B cell (primary cell): Measurements from ENCODE around the gene WDFY4.

ENCODE experiments used
- EZH2 ChIP-seq: IDR thresholded peaks from 2 replicates; pipeline ENCODE4 v1.6.1; 2012; ENCODE audit warnings: borderline replicate concordance, low read depth, mild to moderate bottlenecking, moderate library complexity, low read length; ENCODE audit not compliant: insufficient read depth, poor library complexity, severe bottlenecking
- TF ChIP-seq, protein P1 (sequence below): fragments of 200-600 bp; IDR thresholded peaks from one replicate; pipeline ENCODE4 v1.8.0; 2022; ENCODE audit warnings: antibody characterized with exemption, mild to moderate bottlenecking

DNA sequence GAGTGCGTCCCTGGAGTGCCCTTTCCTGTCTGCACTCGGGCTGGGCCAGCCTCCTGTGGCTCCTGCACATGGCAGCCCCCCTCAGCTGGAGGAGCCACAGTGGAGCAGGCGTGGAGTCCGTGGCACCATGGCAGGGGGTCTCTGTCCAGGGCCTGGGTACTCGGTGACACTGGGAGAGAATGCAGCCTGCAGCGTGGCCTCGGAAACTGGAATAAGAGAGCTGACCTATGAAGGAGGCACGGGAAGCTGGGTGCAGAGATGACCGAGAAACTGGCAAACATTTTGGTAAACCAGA lies 25.8 kb upstream of the WDFY4 start:
- TF ChIP-seq EZH2 = no peak
- TF ChIP-seq, protein P1, sequence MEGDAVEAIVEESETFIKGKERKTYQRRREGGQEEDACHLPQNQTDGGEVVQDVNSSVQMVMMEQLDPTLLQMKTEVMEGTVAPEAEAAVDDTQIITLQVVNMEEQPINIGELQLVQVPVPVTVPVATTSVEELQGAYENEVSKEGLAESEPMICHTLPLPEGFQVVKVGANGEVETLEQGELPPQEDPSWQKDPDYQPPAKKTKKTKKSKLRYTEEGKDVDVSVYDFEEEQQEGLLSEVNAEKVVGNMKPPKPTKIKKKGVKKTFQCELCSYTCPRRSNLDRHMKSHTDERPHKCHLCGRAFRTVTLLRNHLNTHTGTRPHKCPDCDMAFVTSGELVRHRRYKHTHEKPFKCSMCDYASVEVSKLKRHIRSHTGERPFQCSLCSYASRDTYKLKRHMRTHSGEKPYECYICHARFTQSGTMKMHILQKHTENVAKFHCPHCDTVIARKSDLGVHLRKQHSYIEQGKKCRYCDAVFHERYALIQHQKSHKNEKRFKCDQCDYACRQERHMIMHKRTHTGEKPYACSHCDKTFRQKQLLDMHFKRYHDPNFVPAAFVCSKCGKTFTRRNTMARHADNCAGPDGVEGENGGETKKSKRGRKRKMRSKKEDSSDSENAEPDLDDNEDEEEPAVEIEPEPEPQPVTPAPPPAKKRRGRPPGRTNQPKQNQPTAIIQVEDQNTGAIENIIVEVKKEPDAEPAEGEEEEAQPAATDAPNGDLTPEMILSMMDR = no peak
